Left colon (tissue), 2 donors: ENCODE results near the gene ATP2B3. TPM values are rescaled to one million over a fixed set of nuclear protein-coding genes. Genes with fewer than 3 reads are reported as not detected.
A peak's percentile ranks its signal among the peaks of the same experiment; 100 is the strongest.

Experiments used
- ATAC-seq: fragments of 200-7000 bp; cut with Tn5 transposase; one replicate; pipeline ENCODE4 v1.9.1; 2020; ENCODE audit warnings: mild to moderate bottlenecking, moderate library complexity
- DNase-seq, 2 donors: peaks; one replicate each; pipeline ENCODE4 v3.0.0-alpha.2; 2020
- intact Hi-C, 2 donors: fragments of 100-400 bp; cut with DNase I in 1 of 2; cut with micrococcal nuclease in 1 of 2; formaldehyde crosslinking; loops; one replicate each; pipeline versions ENCODE4 v1.11.2 to v1.14.0; 2022; cut with DNase I, micrococcal nuclease
- total RNA-seq, 2 donors: library from RNA; stranded (reverse); fragmentation: NEBNext Ultra II Directional; extraction: Animal tissue kit (Norgen Biotek cat#: 25700); gene quantifications; one replicate each; pipeline ENCODE4 v1.2.1, GENCODE V29; 2021
- donor health status: DM: no; HTN: no; CAD: no.
- donor health status: DM: yes; HTN: yes; CAD: no.

Gene ATP2B3
- total RNA-seq, 2 donors from 2014 or later = 0.08 to 0.21 TPM

- DNase-seq = no peak
- no peak for ATAC-seq
- intact Hi-C loops = no loop called here
Observed at GRCh38 chrX:153502796-153503195, 14.6 kb upstream of the ATP2B3 start.

DNA sequence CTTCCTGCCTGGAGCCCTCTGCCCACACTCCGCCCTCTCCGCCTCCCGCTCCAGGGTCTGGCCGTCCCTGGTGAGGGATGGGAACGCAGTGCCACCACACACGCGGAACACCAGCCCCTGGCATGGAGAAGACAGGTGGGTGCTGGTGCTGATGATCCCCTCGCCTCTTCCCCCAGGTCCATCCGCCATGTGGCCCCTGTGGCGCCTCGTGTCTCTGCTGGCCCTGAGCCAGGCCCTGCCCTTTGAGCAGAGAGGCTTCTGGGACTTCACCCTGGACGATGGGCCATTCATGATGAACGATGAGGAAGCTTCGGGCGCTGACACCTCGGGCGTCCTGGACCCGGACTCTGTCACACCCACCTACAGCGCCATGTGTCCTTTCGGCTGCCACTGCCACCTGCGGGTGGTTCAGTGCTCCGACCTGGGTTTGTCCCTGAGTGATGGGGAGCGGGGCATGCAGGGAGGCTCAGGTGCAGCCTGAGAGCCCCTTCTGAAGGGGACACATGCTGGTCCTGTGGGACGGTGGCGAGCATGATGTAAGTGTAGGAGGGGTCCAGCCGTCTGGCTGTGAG, 12.9 kb upstream of the ATP2B3 start:
- ATAC-seq (no peak), DNase-seq (no peak)
- intact Hi-C loops = no loop called here

GRCh38 chrX:153505361-153505760, 12.1 kb upstream of the ATP2B3 start:
- intact Hi-C loops = no loop called here
- no peak for ATAC-seq
- no peak for DNase-seq

GRCh38 chrX:153507484-153508178, 9.8 kb upstream of the ATP2B3 start:
- DNase-seq (peak; percentile 67 to 86), ATAC-seq (peak; percentile 93)
- intact Hi-C loops = no loop called here

GRCh38 chrX:153509592-153509991, 7.8 kb upstream of the ATP2B3 start:
- no peak for DNase-seq
- intact Hi-C loops = no loop called here
- no peak for ATAC-seq

DNA sequence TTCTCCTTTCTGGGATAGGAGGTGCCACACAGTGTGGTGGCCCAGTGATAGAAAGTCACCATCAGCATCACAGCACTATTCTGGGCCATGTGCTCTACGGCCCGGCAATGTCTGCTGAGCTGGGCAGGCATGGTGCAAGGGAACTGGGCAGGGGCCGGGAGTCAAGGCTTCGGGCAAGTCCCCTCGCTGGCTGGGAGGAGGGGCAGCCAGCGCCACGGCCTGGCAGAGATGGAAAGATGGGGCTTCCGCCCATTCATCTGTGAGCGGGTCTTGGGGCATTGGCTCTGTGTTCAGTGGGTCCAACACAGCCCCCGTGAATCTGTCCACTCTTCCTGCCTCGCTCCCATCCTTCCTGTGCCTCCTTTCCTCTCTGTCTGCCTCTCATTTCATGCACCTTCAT, 7.1 kb upstream of the ATP2B3 start:
- intact Hi-C loops = no loop called here
- DNase-seq = no peak
- no peak for ATAC-seq

DNA sequence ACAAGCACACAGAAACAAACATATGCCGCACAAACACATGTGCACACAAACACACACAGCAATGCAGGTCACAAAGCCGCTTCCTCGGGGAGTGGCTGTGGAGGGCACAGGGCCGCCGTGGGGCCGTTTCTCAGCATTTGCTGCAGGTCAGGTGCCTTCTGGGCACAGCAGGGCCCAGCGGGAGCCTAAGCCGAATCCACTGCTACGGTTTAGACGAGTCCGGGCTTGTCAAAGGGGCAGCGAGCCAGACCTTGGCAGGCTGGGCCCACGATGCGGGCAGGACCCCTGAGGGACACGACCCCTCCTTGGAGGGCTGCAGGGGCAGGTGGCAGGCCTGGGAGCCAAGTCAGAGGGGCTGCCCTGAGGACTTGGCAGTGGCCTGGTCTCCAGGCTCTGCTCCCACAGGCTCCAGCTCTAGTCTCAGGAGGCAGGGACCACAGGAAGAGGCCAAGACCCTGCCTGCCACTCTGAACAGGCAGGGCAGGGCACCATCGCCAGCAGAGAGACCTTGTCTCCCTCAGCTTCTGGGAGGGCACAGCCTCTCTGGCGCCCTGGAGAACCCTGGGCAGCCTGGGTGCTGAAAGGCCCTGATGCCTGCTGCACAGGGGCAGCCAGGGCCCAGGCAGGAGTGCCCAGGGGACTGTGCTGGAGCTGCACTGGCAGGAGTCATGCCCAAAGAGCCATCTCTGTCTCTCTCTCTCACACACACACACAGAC, 5.5 kb upstream of the ATP2B3 start:
- no peak for ATAC-seq
- intact Hi-C loops = no loop called here
- DNase-seq = no peak

GRCh38 chrX:153512501-153512893, 4.9 kb upstream of the ATP2B3 start:
- no peak for ATAC-seq
- no peak for DNase-seq
- intact Hi-C loops = no loop called here

DNA sequence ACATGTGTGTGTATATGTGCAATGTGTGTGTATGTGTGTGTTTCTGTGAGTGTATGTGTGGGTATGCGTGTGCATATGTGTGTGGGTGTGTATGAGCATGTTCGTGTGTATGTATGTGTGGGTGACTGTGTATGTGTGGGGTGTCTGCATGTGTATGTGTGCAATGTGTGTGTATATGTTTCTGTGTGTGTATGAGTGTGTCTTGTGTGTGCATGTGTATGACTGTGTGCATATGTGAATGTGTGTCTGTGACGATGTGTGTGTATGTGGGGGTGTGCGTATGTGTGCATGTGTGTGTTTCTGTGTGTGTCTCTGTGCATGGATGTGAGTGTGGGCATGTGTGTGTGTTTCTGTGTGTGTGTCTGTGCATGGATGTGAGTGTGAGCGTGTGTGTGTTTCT, 4.2 kb upstream of the ATP2B3 start:
- intact Hi-C loops = no loop called here
- DNase-seq (no peak), ATAC-seq (no peak)

GRCh38 chrX:153514259-153514658, 3.2 kb upstream of the ATP2B3 start:
- DNase-seq (no peak), ATAC-seq (no peak)
- intact Hi-C loops = no loop called here

- no peak for ATAC-seq
- no peak for DNase-seq
- intact Hi-C loops = no loop called here
Observed at GRCh38 chrX:153515435-153515834, 2.0 kb upstream of the ATP2B3 start.

DNA sequence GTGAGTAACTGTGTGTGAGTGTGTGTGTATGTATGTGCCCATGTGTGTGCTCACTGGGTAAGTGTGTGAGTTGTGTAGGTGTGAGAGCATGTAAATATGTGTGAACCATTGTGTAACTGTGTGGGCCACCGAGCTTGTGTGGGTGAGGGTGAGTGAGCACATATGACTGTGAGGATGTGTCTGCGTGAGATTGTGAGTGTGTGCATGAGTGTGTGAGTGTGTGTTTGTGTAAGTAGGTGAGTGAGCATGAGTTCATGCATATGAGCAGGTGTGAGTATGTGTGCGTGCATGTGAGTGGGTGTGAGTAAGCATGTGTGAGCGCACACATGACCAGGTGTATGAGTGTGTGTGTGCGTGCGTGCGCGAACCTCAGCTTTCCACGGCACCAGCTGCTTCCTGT, 1.4 kb upstream of the ATP2B3 start:
- ATAC-seq = no peak
- DNase-seq = no peak
- intact Hi-C loops = no loop called here

- no peak for DNase-seq
- intact Hi-C loops = no loop called here
- ATAC-seq = no peak
Observed at GRCh38 chrX:153517946-153518834, 748 bp downstream of the ATP2B3 start.

GRCh38 chrX:153519569-153520286, 2.3 kb downstream of the ATP2B3 start:
- no peak for ATAC-seq
- intact Hi-C loops = no loop called here
- no peak for DNase-seq

- DNase-seq (no peak), ATAC-seq (no peak)
- intact Hi-C loops = no loop called here
Observed at GRCh38 chrX:153520287-153520917, 3.0 kb downstream of the ATP2B3 start.

DNA sequence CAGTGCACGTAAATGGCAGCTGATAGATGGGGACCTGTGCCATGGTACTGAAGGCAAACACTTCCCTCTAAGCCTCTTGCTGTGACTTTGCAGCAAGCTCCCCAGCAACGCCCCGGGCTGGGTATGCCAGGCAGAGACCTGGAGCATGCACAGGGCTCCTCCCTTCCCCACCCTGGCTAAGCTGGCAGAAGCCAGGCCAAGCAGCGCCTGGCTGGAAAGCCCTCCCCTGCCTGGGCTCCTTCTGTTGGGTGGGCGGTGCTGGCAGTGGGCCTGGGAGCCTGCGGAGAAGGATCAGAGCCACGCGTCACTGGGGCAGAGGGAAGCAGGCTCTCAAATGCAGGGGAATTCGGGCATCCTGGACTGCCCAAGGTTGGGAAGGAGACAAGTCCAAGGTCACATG, 3.6 kb downstream of the ATP2B3 start:
- intact Hi-C loops = no loop called here
- ATAC-seq = peak; percentile 17
- DNase-seq = no peak

DNA sequence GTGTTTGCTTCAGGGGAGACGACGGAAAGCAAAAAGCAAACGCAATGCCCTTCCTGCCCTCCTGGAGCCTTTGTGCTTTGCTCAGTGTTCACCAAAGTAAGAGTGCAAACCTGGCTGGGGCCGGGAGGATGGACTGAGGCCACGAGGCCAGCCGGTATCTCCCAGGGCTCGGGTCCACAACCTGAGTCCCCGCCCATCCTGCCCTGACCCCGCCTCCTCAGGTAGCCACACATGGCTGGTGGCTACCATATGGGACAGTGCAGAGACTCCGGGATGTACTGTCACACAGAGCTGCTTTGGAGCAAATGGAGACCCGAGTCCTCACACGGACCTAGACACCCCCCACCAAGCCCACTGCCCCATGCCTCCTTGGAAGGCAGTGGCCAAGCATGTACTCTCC, 4.8 kb downstream of the ATP2B3 start:
- intact Hi-C loops = no loop called here
- ATAC-seq = no peak

DNA sequence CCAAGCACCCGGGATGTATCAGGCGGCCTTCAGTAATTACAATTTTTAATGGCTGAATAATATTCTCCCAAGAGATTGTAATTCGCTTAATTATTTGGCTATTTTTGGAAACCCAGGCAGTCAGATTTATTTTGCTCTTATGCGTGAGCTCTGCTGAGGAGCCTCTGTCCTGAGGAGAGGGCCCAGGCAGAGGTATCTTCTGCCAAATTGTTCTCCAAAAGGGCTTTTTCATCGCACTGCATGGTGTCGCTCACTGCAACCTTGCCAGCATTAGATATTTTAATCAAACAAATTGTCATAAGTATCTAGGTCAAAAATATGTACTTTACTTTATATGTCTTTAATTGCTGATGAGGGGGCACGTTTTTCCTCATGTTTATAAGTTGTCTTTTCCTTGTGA, 5.8 kb downstream of the ATP2B3 start:
- DNase-seq = no peak
- ATAC-seq = no peak
- intact Hi-C loops = no loop called here

More for the DNA sequence above, 4.8 kb downstream of the ATP2B3 start:
- DNase-seq = no peak
